HepG2 (cell line): Measurements from ENCODE around the gene FRRS1. TPM values are rescaled to one million over a fixed set of nuclear protein-coding genes. Genes with fewer than 3 reads are reported as not detected.

Experiments
- ATAC-seq: fragments of 200-7000 bp; cut with Tn5 transposase; 3 replicates; pipeline ENCODE4 v1.9.1; 2020; ENCODE audit warnings: mild to moderate bottlenecking, moderate library complexity
- BruUV-seq: library from RNA; stranded (reverse); fragments of 400-500 nt; replicated peaks from 2 replicates; lab custom pipeline; 2021; lab: Mats Ljungman, UMichigan
- CTCF ChIA-PET: fragments of 300-600 bp; formaldehyde crosslinking; extraction: SDS; loops from one replicate; lab custom pipeline; 2021; ENCODE audit warnings: low total read pairs, inconsistent platforms, low intra/inter-chr PET ratio; lab: Yijun Ruan, JAX
- POLR2A ChIA-PET: fragments of 350-600 bp; sonication (Branson Sonifier 250); formaldehyde crosslinking; loops from one replicate; lab custom pipeline; 2020; ENCODE audit warnings: antibody characterized with exemption, inconsistent platforms; lab: Yijun Ruan, JAX
- DNase-seq: peaks from one replicate; pipeline ENCODE4 v3.0.0-alpha.2; 2015; ENCODE audit warnings: low spot score
- FAIRE-seq: peaks from 3 replicates; lab custom pipeline; 2011; peaks lifted over from hg19 to GRCh38; lab: Jason Lieb, UNC
- H2AFZ ChIP-seq: one replicate; pipeline ENCODE4 v1.6.1; 2011; ENCODE audit warnings: low read length, inconsistent platforms
- H3K27ac ChIP-seq: fragments of 300-600 bp; 3 replicates; pipeline ENCODE4 v1.8.0; 2011; ENCODE audit warnings: mixed run types, mild to moderate bottlenecking, mixed read lengths, low read length, inconsistent platforms; ENCODE audit not compliant: insufficient read depth; ENCODE audit errors: extremely low read length
- H3K27me3 ChIP-seq, 2 experiments: fragments of 200-600 bp in 1 of 2; 2 replicates in 1 of 2; 3 replicates in 1 of 2; pipeline versions ENCODE4 v1.6.0 to v1.8.0; 2011; ENCODE audit warnings: low read length in 2 of 2, mild to moderate bottlenecking in 2 of 2, moderate library complexity in 2 of 2, inconsistent platforms in 1 of 2; ENCODE audit not compliant: insufficient read depth in 2 of 2, control insufficient read depth in 1 of 2
- H3K36me3 ChIP-seq, 2 experiments: fragments of 200-600 bp in 1 of 2; replicated peaks in 1 of 2; 2 replicates in 1 of 2; 3 replicates in 1 of 2; pipeline versions ENCODE4 v1.5.1 to v1.8.0; 2011; ENCODE audit warnings: low read length in 2 of 2, inconsistent platforms in 1 of 2; ENCODE audit not compliant: insufficient read depth in 2 of 2, control insufficient read depth in 1 of 2
- H3K4me1 ChIP-seq: 2 replicates; pipeline ENCODE4 v1.5.1; 2012; ENCODE audit warnings: low read length, inconsistent platforms; ENCODE audit not compliant: insufficient read depth
- H3K4me2 ChIP-seq: 2 replicates; pipeline ENCODE4 v1.6.0; 2011; ENCODE audit warnings: low read depth, low read length, inconsistent platforms
- H3K4me3 ChIP-seq, 3 experiments: fragments of 200-600 bp in 1 of 3; sonication (generic), shearing (Covaris generic) in 1 of 3; replicated peaks in 1 of 3; 2 replicates each; pipeline ENCODE4 v1.5.1; 2011 to 2016; ENCODE audit warnings: low read length in 3 of 3, inconsistent platforms in 2 of 3, low read depth in 2 of 3, mild to moderate bottlenecking in 2 of 3, control low read depth in 1 of 3, mixed read lengths in 1 of 3; ENCODE audit not compliant: insufficient read depth in 1 of 3
- H3K79me2 ChIP-seq: one replicate; pipeline ENCODE4 v1.6.1; 2011; ENCODE audit warnings: low read length, inconsistent platforms; ENCODE audit not compliant: insufficient read depth
- H3K9ac ChIP-seq: 2 replicates; pipeline ENCODE4 v1.6.0; 2011; ENCODE audit warnings: mild to moderate bottlenecking, low read depth, low read length, inconsistent platforms; ENCODE audit not compliant: insufficient read depth
- H3K9me3 ChIP-seq: 2 replicates; pipeline ENCODE4 v1.5.1; 2012; ENCODE audit warnings: mild to moderate bottlenecking, low read length
- H4K20me1 ChIP-seq: 2 replicates; pipeline ENCODE4 v1.6.0; 2011; ENCODE audit warnings: inconsistent platforms, mild to moderate bottlenecking, low read length, moderate library complexity; ENCODE audit not compliant: insufficient read depth
- CREB3 ChIP-seq: sonication (generic); formaldehyde crosslinking; IDR thresholded peaks from 2 replicates; pipeline ENCODE4 v1.5.0; 2020; ENCODE audit warnings: missing genetic modification reagents
- NCOA5 ChIP-seq: sonication (generic); formaldehyde crosslinking; IDR thresholded peaks from 2 replicates; pipeline ENCODE4 v1.4.0; 2020; ENCODE audit warnings: missing genetic modification reagents
- TBX3 ChIP-seq: fragments of 450-650 bp; IDR thresholded peaks from 2 replicates; pipeline ENCODE4 v1.6.1; 2017; ENCODE audit warnings: antibody characterized with exemption, mild to moderate bottlenecking, inconsistent platforms, borderline replicate concordance
- ZMAT5 ChIP-seq: sonication (generic); formaldehyde crosslinking; IDR thresholded peaks from 2 replicates; pipeline ENCODE4 v1.5.0; 2020; ENCODE audit warnings: mild to moderate bottlenecking, low read depth, missing genetic modification reagents, borderline replicate concordance
- ZNF709 ChIP-seq: sonication (generic); formaldehyde crosslinking; IDR thresholded peaks from 2 replicates; pipeline ENCODE4 v1.5.0; 2020; ENCODE audit warnings: mild to moderate bottlenecking, missing genetic modification reagents
- ZNF747 ChIP-seq: sonication (generic); formaldehyde crosslinking; IDR thresholded peaks from 2 replicates; pipeline ENCODE4 v1.8.1; 2023; ENCODE audit warnings: missing genetic modification reagents, mild to moderate bottlenecking, borderline replicate concordance
- ZXDC ChIP-seq: sonication (generic); formaldehyde crosslinking; IDR thresholded peaks from 2 replicates; pipeline ENCODE4 v1.5.0; 2020; ENCODE audit warnings: mild to moderate bottlenecking, missing genetic modification reagents
- whole genome bisulfite sequencing: methylation state at CpG from one replicate; pipeline ENCODE4 v1.1.6; 2017; ENCODE audit warnings: low lambda C conversion rate; 5-methylcytosine and 5-hydroxymethylcytosine counted together
- in situ Hi-C: cut with HindIII; loops from 2 replicates; pipeline ENCODE4 v1.10.0; 2017; ENCODE audit warnings: low pct_unique_long_range_greater_than_20kb; ENCODE audit not compliant: extremely low pct_ligation_motif_present
- intact Hi-C: fragments of 100-400 bp; cut with micrococcal nuclease; formaldehyde crosslinking; loops from one replicate; pipeline ENCODE4 v1.10.0; 2022; ENCODE audit not compliant: unreplicated experiment
- polyA plus RNA-seq, 8 experiments: library from polyadenylated mRNA; depleted of rRNA in 3 of 8; stranded (reverse) in 7 of 8; unstranded in 1 of 8; fragments of >200 nt; fragmentation: Illumina TruSeq in 4 of 8; extraction: Trizol in 4 of 8; gene quantifications; 2 replicates each; pipeline versions ENCODE4 v1.2.1 to v1.2.3, GENCODE V29; 2011 to 2016; ENCODE audit warnings: low read depth in 4 of 8, missing spikeins in 1 of 8, mixed read lengths in 1 of 8; ENCODE audit not compliant: insufficient read depth in 1 of 8
- total RNA-seq, 5 experiments: library from RNA; depleted of rRNA; stranded (reverse); fragments of >200 nt; fragmentation: Illumina TruSeq; extraction: Trizol; gene quantifications; 2 replicates each; pipeline ENCODE4 v1.2.3, GENCODE V29; 2016; ENCODE audit warnings: low read depth in 1 of 5

The FRRS1 gene
- total and polyA plus RNA-seq, 2 of the 13 experiments (the other 11 are each of a cell fraction or from before 2014, with no cell fraction given): 22.6 to 23.4 TPM

- ATAC-seq (no peak), FAIRE-seq (no peak), DNase-seq (no peak)
- BruUV-seq: no TSS peak
- no peaks in the 10 kb centered on the region for H3K9me3 ChIP-seq
- TF ChIP-seq NCOA5 (CRISPR knock-in tag): no peak
- no peak for TF ChIP-seq TBX3
- no peak for TF ChIP-seq ZNF747 (CRISPR knock-in tag)
- TF ChIP-seq ZNF709 (CRISPR knock-in tag): no peak
- TF ChIP-seq CREB3: no peak
- TF ChIP-seq ZXDC: no peak
- TF ChIP-seq ZMAT5: no peak
- POLR2A ChIA-PET: no interaction called here
- H3K9ac ChIP-seq: no peak overlapping the region
- H3K27ac ChIP-seq: no peak overlapping the region
- H3K36me3 ChIP-seq: peaks cover 7 to 43% of the 10 kb centered on the region in 2 experiments
- 94% methylated on average over 7 of the region's 7 CpGs for WGBS
- CTCF ChIA-PET: no interaction called here
- H3K79me2 ChIP-seq: peaks cover 8% of the 10 kb centered on the region
- no peak overlapping the region for H3K4me2 ChIP-seq
- no peaks in the 10 kb centered on the region for H3K27me3 ChIP-seq
- intact Hi-C loops (no loop called here), in situ Hi-C loops (no loop called here)
- no peaks in the 10 kb centered on the region for H4K20me1 ChIP-seq
- peaks cover 32% of the 10 kb centered on the region for H3K4me1 ChIP-seq
- H2AFZ ChIP-seq: no peak overlapping the region
- no peak overlapping the region for H3K4me3 ChIP-seq
These were observed 21.4 kb downstream of the FRRS1 start for GRCh38 chr1:99745061-99745460.
